SU-DHL-6 (cell line): ENCODE results near the gene MYBPC3.

Experiments used
- H2AFZ ChIP-seq: fragments of 200-600 bp; sonication (generic); 2 replicates; pipeline ENCODE4 v1.6.1; 2014; ENCODE audit warnings: low read depth, mild to moderate bottlenecking, moderate library complexity, mixed read lengths, antibody characterized with exemption, low read length; ENCODE audit not compliant: severe bottlenecking
- H3F3A ChIP-seq: fragments of 200-600 bp; shearing (Covaris generic); 2 replicates; pipeline ENCODE4 v1.6.0; 2016; ENCODE audit warnings: antibody characterized with exemption, mild to moderate bottlenecking; ENCODE audit not compliant: insufficient read depth
- H3K27ac ChIP-seq: fragments of 200-600 bp; sonication (generic); 2 replicates; pipeline ENCODE4 v1.5.1; 2016; ENCODE audit warnings: low read depth, mild to moderate bottlenecking, low read length, moderate library complexity, mixed read lengths
- H3K27me3 ChIP-seq: fragments of 200-600 bp; sonication (generic), shearing (Covaris generic); 2 replicates; pipeline ENCODE4 v1.6.0; 2014; ENCODE audit warnings: mild to moderate bottlenecking, low read length
- H3K36me3 ChIP-seq: fragments of 200-600 bp; sonication (generic); 2 replicates; pipeline ENCODE4 v1.6.1; 2014; ENCODE audit warnings: mild to moderate bottlenecking, low read length, mixed read lengths
- H3K4me2 ChIP-seq: fragments of 300-600, 200-600 bp; shearing (Covaris generic), sonication (generic); 2 replicates; pipeline ENCODE4 v1.6.0; 2014; ENCODE audit warnings: low read length, low read depth, mild to moderate bottlenecking; ENCODE audit not compliant: poor library complexity, severe bottlenecking
- H3K4me3 ChIP-seq: fragments of 200-600 bp; sonication (generic); 2 replicates; pipeline ENCODE4 v1.5.1; 2014; ENCODE audit warnings: antibody characterized with exemption, low read length, mild to moderate bottlenecking, mixed read lengths; ENCODE audit not compliant: insufficient read depth, poor library complexity, severe bottlenecking
- H3K79me2 ChIP-seq: fragments of 200-600 bp; sonication (generic); 2 replicates; pipeline ENCODE4 v1.6.1; 2014; ENCODE audit warnings: mild to moderate bottlenecking, low read length, moderate library complexity; ENCODE audit not compliant: insufficient read depth
- H3K9ac ChIP-seq: fragments of 200-600 bp; sonication (generic); 2 replicates; pipeline ENCODE4 v1.7.0; 2014; ENCODE audit warnings: mild to moderate bottlenecking, low read length
- H3K9me2 ChIP-seq: fragments of 200-600 bp; sonication (generic); replicated peaks from 2 replicates; pipeline ENCODE4 v1.6.1; 2014; ENCODE audit warnings: low read length; ENCODE audit not compliant: insufficient read depth
- H3K9me3 ChIP-seq: fragments of 200-600 bp; sonication (generic); 2 replicates; pipeline ENCODE4 v1.6.1; 2014; ENCODE audit warnings: low read length, mixed read lengths; ENCODE audit not compliant: insufficient read depth
- H4K20me1 ChIP-seq: fragments of 200-600 bp; sonication (generic); 2 replicates; pipeline ENCODE4 v1.6.1; 2014; ENCODE audit warnings: low read depth, mild to moderate bottlenecking, antibody characterized with exemption, low read length, moderate library complexity, mixed read lengths
- CTCF ChIP-seq: fragments of 200-600 bp; sonication (generic); IDR thresholded peaks from one replicate; pipeline ENCODE4 v1.5.1; 2017; ENCODE audit warnings: antibody characterized with exemption, mild to moderate bottlenecking, low read length, moderate library complexity; ENCODE audit not compliant: insufficient read depth, poor library complexity, severe bottlenecking
- EZH2phosphoT487 ChIP-seq: fragments of 200-600 bp; sonication (generic), shearing (Covaris generic); conservative IDR thresholded peaks from 2 replicates; pipeline ENCODE4 v1.6.1; 2018; ENCODE audit warnings: mild to moderate bottlenecking, antibody characterized with exemption, low read length, moderate library complexity, mixed read lengths

The MYBPC3 gene

GRCh38 chr11:47388697-47389576 lies 36.4 kb upstream of the MYBPC3 start:
- Histone ChIP-seq H3K9me3 (no peaks in the 10 kb centered on the region), H3F3A (no peaks in the 10 kb centered on the region), H3K27me3 (no peaks in the 10 kb centered on the region), H3K4me3 (no peak overlapping the region), H3K9me2 (no peaks in the 10 kb centered on the region), H3K27ac (no peak overlapping the region), H3K4me2 (no peak overlapping the region), H3K9ac (no peak overlapping the region), H2AFZ (no peak overlapping the region), H3K79me2 (no peaks in the 10 kb centered on the region), H3K36me3 (no peaks in the 10 kb centered on the region), H4K20me1 (no peaks in the 10 kb centered on the region)
- TF ChIP-seq CTCF (no peak), EZH2phosphoT487 (no peak)

DNA sequence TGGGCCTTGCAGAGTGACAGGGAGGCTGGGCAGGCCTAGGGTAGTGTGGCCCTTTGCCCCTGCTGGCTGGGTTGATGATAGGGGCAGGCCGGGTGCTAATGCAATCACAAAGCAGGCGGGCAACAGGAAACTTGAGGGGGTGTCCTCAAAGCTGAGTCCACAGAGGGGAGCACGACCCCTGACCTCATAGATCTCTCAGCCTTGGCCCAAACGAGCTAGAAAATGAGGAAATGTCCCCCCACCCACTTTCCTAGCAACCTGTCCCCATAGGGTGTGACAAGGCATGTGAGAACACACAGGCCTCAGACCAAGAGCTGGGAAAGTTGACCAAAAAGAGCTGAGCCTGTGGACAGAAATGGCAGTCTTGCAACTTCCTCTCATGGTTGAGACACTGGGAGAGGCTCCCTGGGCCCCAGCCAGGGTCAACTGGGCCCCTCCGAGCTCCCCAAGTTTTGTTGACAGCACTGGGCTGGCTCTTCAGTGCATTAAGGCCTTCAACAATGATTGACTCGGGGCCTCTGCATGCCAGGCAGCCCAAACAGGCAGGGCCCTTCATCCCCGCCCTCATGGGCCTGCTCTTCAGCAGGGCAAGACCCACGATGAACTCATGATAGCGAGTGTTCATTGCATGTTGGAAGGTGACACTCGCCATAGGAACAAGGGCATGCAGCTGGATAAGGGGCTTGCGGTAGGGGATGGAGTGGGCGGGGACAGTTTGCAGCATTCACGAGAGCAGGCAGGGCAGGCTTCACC lies 35.6 kb upstream of the MYBPC3 start:
- no peak overlapping the region for H3K4me2 ChIP-seq
- TF ChIP-seq EZH2phosphoT487 (no peak), CTCF (no peak)

DNA sequence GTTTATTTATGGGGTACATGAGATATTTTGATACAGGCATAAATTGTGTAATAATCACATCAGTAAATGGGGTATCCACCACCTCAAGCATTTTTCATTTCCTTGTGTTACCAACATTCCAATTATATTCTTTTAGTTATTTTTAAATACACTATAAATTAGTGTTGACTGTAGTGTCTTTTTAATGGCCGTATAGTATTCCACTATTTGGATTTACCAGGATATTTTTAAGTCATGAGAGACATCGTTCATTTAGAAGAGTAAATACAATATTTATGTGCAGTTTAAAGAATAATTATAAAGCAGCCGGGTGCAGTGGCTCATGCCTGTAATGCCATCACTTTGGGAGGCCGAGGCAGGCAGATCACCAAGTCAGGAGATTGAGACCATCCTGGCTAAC lies 32.0 kb upstream of the MYBPC3 start:
- Histone ChIP-seq H2AFZ (no peak overlapping the region), H3K79me2 (no peaks in the 10 kb centered on the region), H3K27ac (no peak overlapping the region), H3K4me2 (no peak overlapping the region), H3K4me3 (no peak overlapping the region), H3K9me2 (no peaks in the 10 kb centered on the region), H3K9ac (no peak overlapping the region), H3K36me3 (no peaks in the 10 kb centered on the region), H3F3A (no peaks in the 10 kb centered on the region), H4K20me1 (no peaks in the 10 kb centered on the region), H3K9me3 (no peaks in the 10 kb centered on the region), H3K27me3 (no peaks in the 10 kb centered on the region)
- TF ChIP-seq CTCF (no peak), EZH2phosphoT487 (no peak)

More for the DNA sequence above, 35.6 kb upstream of the MYBPC3 start:
- H3K36me3 ChIP-seq: no peaks in the 10 kb centered on the region
- H3K4me3 ChIP-seq: no peak overlapping the region
- no peak overlapping the region for H2AFZ ChIP-seq
- H3F3A ChIP-seq: no peaks in the 10 kb centered on the region
- H4K20me1 ChIP-seq: no peaks in the 10 kb centered on the region
- no peak overlapping the region for H3K9ac ChIP-seq
- H3K9me3 ChIP-seq: no peaks in the 10 kb centered on the region
- H3K27me3 ChIP-seq: no peaks in the 10 kb centered on the region
- no peak overlapping the region for H3K27ac ChIP-seq
- H3K9me2 ChIP-seq: no peaks in the 10 kb centered on the region
- H3K79me2 ChIP-seq: no peaks in the 10 kb centered on the region
